ENCODE results near the gene PATL2. TPM values are rescaled to one million over a fixed set of nuclear protein-coding genes. Genes with fewer than 3 reads are reported as not detected.

Gene PATL2
- total RNA-seq, 4 donors from 2014 or later, result 0.28 to 2.0 (median 2.0) TPM; not detected in 1

- H3K4me1 ChIP-seq, result no peaks in the 10 kb centered on the region
- intact Hi-C loops (cut with DNase I; ENCODE audit: low total_unique reads), result no loop called here
- no peak overlapping the region for H3K27ac ChIP-seq
- DNase-seq, result no peak
- no peaks in the 10 kb centered on the region for H3K9me3 ChIP-seq
- no peak for TF ChIP-seq CTCF (IDR thresholded peaks at IDR 0.05)
- TF ChIP-seq POLR2A (IDR thresholded peaks at IDR 0.05), result no peak
- H3K4me3 ChIP-seq, result no peak overlapping the region
- H3K27me3 ChIP-seq, result no peaks in the 10 kb centered on the region
- no peaks in the 10 kb centered on the region for H3K36me3 ChIP-seq
Observed at GRCh38 chr15:44667039-44667360, 44.1 kb downstream of the PATL2 start.

- Histone ChIP-seq H3K27ac (no peak overlapping the region), H3K9me3 (no peaks in the 10 kb centered on the region), H3K36me3 (no peaks in the 10 kb centered on the region), H3K27me3 (no peaks in the 10 kb centered on the region), H3K4me1 (no peaks in the 10 kb centered on the region), H3K4me3 (no peak overlapping the region)
- DNase-seq, result no peak
- intact Hi-C loops (cut with DNase I; ENCODE audit: low total_unique reads), result no loop called here
- TF ChIP-seq POLR2A (IDR thresholded peaks at IDR 0.05) (no peak), CTCF (IDR thresholded peaks at IDR 0.05) (no peak)
Observed at GRCh38 chr15:44666210-44667038, 44.7 kb downstream of the PATL2 start.

GRCh38 chr15:44663410-44664308 is 47.5 kb downstream of the PATL2 start, which contains the start of gene SPG11:
Gene SPG11 (minus strand): TSS chr15:44663662. CDS start chr15:44663647, 15 bp downstream.
- Histone ChIP-seq H3K4me1 (no peaks in the 10 kb centered on the region), H3K27ac (peak within 1 kb of the TSS; percentile 93 to 99), H3K4me3 (peak within 1 kb of the TSS; percentile 96 to 99), H3K9me3 (no peaks in the 10 kb centered on the region), H3K36me3 (no peaks in the 10 kb centered on the region), H3K27me3 (no peaks in the 10 kb centered on the region)
- intact Hi-C loops (cut with DNase I; ENCODE audit: low total_unique reads), result no loop called here
- TF ChIP-seq POLR2A (IDR thresholded peaks at IDR 0.05), result peak; percentile 61 to 94
- TF ChIP-seq CTCF (IDR thresholded peaks at IDR 0.05), result peak; percentile 91 to 97 (median 96)
- peak; percentile 98 for DNase-seq

GRCh38 chr15:44662478-44663409 is 48.4 kb downstream of the PATL2 start:
- no peaks in the 10 kb centered on the region for H3K36me3 ChIP-seq
- peak; percentile 57 to 59 for DNase-seq
- H3K27ac ChIP-seq, result peak overlapping the region; percentile 93 to 99
- TF ChIP-seq POLR2A (IDR thresholded peaks at IDR 0.05), result no peak
- TF ChIP-seq CTCF (IDR thresholded peaks at IDR 0.05), result no peak
- no peaks in the 10 kb centered on the region for H3K4me1 ChIP-seq
- H3K27me3 ChIP-seq, result no peaks in the 10 kb centered on the region
- peak overlapping the region; percentile 96 to 99 for H3K4me3 ChIP-seq
- no peaks in the 10 kb centered on the region for H3K9me3 ChIP-seq
- intact Hi-C loops (cut with DNase I; ENCODE audit: low total_unique reads), result no loop called here
